Ishikawa (cell line): ENCODE data around the gene FSTL4.

Source experiments
- FOXM1 ChIP-seq: IDR thresholded peaks from 2 replicates; pipeline ENCODE4 v1.6.1; 2012; ENCODE audit warnings: low read depth, borderline replicate concordance
- RAD21 ChIP-seq: IDR thresholded peaks from 2 replicates; pipeline ENCODE4 v1.6.1; 2012; ENCODE audit warnings: low read depth
- REST ChIP-seq: IDR thresholded peaks from 2 replicates; pipeline ENCODE4 v1.6.1; 2012; ENCODE audit warnings: low read depth, mild to moderate bottlenecking
- TAF1 ChIP-seq: IDR thresholded peaks from 2 replicates; pipeline ENCODE4 v1.6.1; 2012; ENCODE audit warnings: low read depth, mild to moderate bottlenecking
- TEAD4 ChIP-seq: IDR thresholded peaks from 2 replicates; pipeline ENCODE4 v1.6.1; 2012

- TF ChIP-seq REST (no peak), TAF1 (no peak), TEAD4 (no peak), FOXM1 (no peak), RAD21 (no peak)
Observed at GRCh38 chr5:133653760-133654049, 41.4 kb upstream of the FSTL4 start.
